ENCODE results near the gene PPP2R5C. TPM values are rescaled to one million over a fixed set of nuclear protein-coding genes. Genes with fewer than 3 reads are reported as not detected.

The PPP2R5C gene
- total and polyA plus RNA-seq, 9 of the 15 experiments (the other 6 are each of a cell fraction or from before 2014, with no cell fraction given) = 284 to 617 (median 395) TPM

- no peak for TF ChIP-seq ZNF609 (CRISPR knock-in tag; IDR thresholded peaks at IDR 0.05; ENCODE audit: borderline replicate concordance)
- TF ChIP-seq TRIM25 (IDR thresholded peaks at IDR 0.05; ENCODE audit: borderline replicate concordance) = no peak
- no peak for TF ChIP-seq SRSF1 (IDR thresholded peaks at IDR 0.05; ENCODE audit: low read depth, low read length)
- no peak for TF ChIP-seq MITF (IDR thresholded peaks at IDR 0.05)
- TF ChIP-seq PHB (CRISPR knock-in tag; IDR thresholded peaks at IDR 0.05) = no peak
- no peak for TF ChIP-seq NFIC (IDR thresholded peaks at IDR 0.05)
- no peak for TF ChIP-seq NCOA4 (IDR thresholded peaks at IDR 0.05; ENCODE audit: partially characterized antibody)
- TF ChIP-seq ELF1 (tag; IDR thresholded peaks at IDR 0.05) = no peak
- TF ChIP-seq HBP1 (CRISPR knock-in tag; IDR thresholded peaks at IDR 0.05) = no peak
- TF ChIP-seq HLTF (IDR thresholded peaks at IDR 0.05) = no peak
- no peak for TF ChIP-seq ZNF140 (CRISPR knock-in tag; IDR thresholded peaks at IDR 0.05)
- no peak for TF ChIP-seq ZMIZ1 (IDR thresholded peaks at IDR 0.05; ENCODE audit: low read depth in 2 of 2, low read length in 2 of 2)
- TF ChIP-seq ARNT (IDR thresholded peaks at IDR 0.05) = no peak
- no peak for TF ChIP-seq YBX1 (IDR thresholded peaks at IDR 0.05)
These were observed 210.8 kb downstream of the PPP2R5C start (continued) for GRCh38 chr14:101972126-101972866.
